GM19455 (cell line): Measurements from ENCODE around the gene MEF2A.

Source experiments
- ATAC-seq: cut with Tn5 transposase; IDR thresholded peaks from one replicate; pipeline ENCODE4 v1.9.1; 2021; ENCODE audit not compliant: unreplicated experiment

The MEF2A gene

GRCh38 chr15:99562238-99562637 is 3.5 kb upstream of the MEF2A start:
- ATAC-seq: no peak

- ATAC-seq: peak; percentile 40
Measured at GRCh38 chr15:99564221-99565048, 1.3 kb upstream of the MEF2A start.

- no peak for ATAC-seq
Measured at GRCh38 chr15:99565049-99565298, 810 bp upstream of the MEF2A start.

DNA sequence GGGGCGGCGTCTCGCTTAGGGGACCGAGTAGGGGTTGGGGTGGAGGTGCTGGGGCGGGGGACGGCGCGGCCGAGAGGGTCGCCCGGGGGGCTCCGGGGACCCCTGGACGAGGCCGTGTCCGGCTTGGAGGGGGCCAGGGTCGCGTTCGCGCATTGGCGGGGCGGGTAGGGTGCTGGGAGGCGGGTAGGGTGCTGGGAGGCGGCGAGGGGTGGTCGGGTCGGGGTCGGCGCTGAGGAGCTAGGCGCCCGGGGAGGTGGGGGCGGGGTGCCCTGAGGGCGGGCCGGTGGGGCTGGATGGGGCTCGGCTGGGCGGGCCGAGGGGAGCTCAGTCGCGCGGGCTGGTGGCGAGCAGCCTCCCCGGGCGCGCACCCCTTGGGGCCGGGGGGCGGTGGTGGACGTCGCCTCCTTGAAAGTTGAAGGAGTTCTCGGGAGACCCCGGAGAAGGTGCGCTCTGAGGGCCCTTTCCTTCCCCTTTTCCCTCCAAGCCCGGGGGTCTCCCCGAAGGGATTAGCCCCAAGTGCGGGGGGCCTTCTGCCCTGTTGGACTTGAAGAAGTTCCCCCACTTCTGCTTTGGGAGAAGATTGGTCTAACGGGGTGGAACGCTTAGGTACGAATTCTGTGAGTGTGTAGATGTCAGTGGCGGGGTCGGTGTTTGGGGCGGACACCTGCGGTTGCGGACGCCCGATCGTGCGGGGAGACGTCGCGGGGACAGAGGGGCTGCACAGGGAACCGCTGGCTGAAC is 543 bp downstream of the MEF2A start:
- ATAC-seq: no peak

- no peak for ATAC-seq
Measured at GRCh38 chr15:99568625-99569352, 3.0 kb downstream of the MEF2A start.

DNA sequence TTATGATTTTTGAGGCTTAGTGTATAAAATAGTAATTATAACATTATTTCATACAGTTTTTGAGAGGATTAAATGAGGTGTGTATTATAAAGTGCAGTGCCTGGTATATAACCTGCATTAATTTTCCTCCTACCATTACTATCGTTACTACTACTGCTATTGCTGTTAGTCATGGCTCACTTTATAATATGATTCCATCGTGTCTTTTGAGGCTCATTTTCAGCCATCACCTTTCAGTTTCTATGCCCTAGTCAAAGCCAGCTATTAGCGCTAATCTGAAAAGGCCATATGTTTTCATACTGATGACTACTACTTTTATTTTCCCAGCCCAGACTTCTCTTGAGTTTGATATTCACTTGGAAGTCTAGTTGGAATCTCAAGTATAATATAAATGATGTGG is 5.5 kb downstream of the MEF2A start:
- no peak for ATAC-seq

GRCh38 chr15:99574048-99574447 is 8.3 kb downstream of the MEF2A start:
- no peak for ATAC-seq

GRCh38 chr15:99574502-99574901 is 8.7 kb downstream of the MEF2A start:
- ATAC-seq: no peak

DNA sequence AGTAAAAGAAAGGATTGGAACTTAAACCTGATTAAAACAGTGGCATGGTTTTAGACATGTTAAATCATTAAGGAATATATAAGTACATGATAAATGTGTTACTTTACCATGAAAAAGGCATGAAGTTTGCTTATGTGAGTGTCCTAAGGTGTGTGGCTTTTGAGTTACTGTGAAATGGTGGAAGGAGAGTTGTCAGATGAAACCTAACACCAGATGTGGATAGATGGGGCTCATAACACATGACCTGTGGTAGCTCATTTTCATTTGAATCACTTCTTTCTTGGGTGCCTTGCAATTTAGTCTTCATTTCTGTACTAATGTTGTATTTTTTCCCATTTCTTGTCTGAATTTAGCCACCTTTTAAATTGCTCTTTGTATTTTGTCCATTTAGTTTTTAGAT is 13.0 kb downstream of the MEF2A start:
- no peak for ATAC-seq

DNA sequence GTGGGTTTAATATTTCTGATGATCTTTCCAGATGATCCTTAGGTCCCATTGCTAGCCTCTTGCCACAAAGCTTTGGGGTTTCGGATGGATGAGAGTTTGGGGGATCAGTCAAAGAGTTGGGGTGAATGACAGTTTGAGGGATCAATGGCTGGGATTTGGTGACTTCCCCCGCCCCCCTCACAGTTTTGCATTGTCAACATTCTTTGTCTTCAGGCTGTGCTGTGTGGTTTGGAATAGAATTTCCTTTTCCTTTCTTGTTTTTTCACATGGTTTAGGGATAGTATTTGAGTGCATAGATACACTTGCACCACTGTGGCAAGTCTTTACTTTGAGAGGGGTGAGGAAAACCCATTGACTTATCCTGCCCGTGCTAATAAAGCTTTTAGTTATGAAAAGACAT is 14.3 kb downstream of the MEF2A start:
- no peak for ATAC-seq

DNA sequence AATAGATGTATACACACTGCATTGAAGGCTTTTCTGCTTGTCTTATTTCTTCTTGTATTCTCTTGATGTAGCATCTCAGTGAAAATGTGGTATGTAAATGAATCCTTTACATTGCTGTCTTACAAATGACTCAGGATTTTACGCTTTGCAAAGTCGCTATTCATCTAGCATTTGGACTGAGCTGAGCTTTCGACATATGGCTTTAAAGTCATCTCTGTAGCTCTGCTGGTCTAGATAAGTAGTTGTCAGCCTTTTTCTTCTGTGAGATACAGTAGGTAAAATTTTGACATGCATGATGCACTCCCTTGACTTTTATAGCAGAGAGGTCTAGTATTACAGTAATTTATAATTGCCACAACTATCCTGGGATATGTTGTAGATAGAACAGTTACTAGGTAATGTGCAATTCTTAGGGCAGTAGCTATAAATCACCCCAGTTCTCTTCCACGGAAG is 16.8 kb downstream of the MEF2A start:
- no peak for ATAC-seq

DNA sequence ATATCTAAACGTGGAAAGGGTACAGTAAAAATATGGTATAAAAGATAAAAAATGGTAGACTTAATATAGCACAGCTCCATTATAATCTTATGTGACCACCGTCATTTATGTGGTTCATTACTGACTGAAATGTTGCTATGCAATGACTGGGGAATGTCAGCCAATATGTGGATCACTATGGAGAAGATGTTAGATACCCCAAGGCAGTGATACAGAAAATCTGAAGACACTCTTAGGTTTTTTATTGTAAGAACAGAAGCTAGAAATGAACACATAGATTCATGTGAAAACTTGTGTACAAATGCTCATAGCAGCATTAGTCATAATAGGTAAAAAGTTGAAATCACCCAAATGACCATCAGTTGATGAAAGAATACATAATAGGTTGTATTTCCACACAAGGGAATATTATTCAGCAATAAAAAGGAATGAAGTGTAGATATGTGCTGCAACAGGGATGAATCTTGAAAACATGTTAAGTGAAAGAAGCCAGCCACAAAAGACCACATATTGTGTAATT is 18.4 kb downstream of the MEF2A start:
- ATAC-seq: no peak

DNA sequence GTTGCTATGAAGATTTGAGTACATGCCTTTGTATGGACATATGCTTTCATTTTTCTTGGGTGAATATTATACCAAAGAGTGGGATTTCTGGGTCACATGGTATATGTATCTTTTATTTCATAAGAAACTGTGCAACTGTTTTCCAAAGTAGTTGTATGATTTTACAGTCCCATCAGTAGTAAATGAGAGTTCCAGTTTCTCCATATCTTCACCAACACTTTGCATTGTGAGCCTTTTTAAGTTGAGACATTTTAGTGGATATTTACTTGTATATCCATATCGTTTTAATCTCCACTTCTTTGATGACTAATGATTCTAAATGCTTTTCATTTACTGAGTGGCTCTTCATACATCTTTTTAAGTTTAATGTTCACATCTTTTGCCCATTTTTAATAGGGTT is 20.3 kb downstream of the MEF2A start:
- no peak for ATAC-seq

DNA sequence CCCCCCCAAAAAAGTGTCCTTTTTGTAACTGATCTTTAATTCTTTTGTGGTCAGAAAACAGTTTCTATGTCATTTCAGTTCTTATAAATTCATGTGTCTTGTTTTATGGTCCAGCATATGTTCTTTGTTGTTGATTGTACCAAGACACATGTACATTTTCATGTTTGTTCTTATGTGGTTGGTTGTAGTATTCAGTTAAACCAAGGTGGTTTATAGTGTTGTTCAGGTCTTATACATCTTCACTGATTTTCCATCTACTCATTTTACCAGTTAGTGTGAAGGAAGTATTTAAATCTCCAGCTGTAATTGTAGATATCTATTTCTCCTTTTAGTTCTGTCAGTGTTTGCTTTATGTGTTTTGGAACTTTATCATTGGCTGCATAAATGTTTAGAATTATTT is 24.0 kb downstream of the MEF2A start:
- ATAC-seq: no peak

DNA sequence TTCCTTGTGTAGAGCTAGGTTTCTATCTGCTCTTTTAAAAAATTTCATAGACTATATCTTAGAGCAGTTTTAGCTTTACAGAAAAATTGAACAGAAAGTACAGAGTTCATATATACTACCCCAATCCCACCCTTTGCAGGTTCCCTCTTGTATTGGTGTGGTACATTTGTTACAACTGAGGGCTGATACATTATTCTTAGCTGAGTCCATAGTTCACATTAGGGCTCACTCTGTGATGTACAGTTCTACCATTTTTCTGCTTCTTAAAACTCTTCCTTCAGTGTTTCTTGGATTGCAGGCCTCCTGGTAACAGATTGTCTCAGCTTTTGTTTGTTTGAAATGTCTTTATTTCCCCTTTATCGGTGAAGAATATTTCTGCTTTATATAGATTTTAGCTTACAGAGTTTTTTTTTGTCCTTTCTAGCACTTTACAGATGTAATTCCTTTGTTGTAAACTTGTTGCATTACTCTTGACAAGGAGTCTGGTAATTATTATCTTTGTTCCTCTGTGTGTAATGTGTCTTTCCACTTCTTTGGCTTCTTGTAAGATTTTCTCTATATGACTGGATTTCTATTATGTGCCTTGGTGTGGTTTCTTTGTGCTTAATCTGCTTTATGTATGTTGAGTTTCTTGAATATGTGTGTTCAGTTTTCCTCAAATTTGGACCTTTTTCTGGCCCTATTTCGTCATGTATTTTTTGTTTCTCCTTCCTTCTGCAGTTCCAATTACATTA is 25.3 kb downstream of the MEF2A start:
- no peak for ATAC-seq

GRCh38 chr15:99592145-99592791 is 26.5 kb downstream of the MEF2A start:
- ATAC-seq: no peak

DNA sequence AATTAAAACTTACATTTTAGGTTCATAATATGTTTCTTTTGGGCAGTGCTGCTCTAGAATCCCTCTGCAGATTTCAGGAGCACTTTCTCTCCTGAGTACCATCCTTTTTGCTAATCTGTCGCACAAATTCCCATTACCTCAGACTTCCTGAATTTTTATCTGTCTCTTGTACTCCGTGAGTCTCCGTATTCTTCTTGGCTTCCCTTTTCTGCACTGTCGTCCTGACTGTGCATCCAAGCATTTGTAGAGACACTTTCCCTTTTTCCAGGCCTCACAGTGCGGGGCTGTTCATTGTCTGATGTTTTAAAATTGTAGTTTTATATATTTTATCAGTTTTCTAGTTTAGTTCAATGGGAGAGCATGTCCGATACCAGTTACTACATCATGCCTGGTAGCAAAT is 27.3 kb downstream of the MEF2A start:
- no peak for ATAC-seq

- no peak for ATAC-seq
Measured at GRCh38 chr15:99594916-99595315, 29.1 kb downstream of the MEF2A start.

DNA sequence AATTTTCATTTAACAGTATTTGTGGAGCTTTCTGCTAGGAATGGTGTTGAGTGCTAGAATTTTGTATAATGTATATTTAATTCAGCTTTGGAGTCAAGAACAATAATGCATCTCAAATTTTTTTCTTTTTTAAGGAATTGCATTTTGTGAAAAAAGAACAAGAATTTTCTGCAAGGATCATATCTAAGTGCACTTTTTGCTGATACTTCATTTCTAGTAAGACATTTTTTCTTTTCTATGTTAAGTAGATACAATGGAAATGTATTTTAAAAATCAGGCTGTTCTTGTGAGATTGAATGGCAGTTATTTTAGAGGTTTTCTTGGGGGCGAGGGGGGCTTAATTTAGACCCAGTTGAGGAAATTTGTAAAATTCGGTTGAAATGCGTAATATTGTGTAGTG is 32.5 kb downstream of the MEF2A start:
- no peak for ATAC-seq

DNA sequence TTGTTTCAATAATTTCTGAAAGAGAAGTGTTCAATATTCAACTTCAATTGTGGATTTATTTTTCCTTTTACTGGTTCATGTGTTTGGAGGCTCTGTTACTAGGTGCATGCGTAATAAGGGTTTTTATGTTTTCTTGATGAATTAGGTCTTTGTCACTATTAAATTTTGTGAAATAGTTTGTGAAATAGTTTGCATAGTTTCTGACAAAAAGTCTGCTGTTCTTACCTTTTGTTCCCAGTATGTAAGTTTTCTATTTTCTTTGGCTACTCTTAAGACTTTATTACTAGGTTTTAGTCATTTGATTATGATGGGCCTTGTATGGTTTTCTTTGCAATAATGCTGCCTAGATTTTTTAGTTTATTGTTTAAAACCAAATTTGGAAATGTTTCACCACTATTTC is 38.0 kb downstream of the MEF2A start:
- ATAC-seq: no peak

- ATAC-seq: no peak
Measured at GRCh38 chr15:99604865-99605264, 39.1 kb downstream of the MEF2A start.
